HepG2 (cell line): ENCODE results near the gene HNRNPM. TPM values are rescaled to one million over a fixed set of nuclear protein-coding genes. Genes with fewer than 3 reads are reported as not detected.

Source experiments
- ATAC-seq: fragments of 200-7000 bp; cut with Tn5 transposase; 3 replicates; pipeline ENCODE4 v1.9.1; 2020; ENCODE audit warnings: mild to moderate bottlenecking, moderate library complexity
- BruUV-seq: library from RNA; stranded (reverse); fragments of 400-500 nt; replicated peaks from 2 replicates; lab custom pipeline; 2021; lab: Mats Ljungman, UMichigan
- CTCF ChIA-PET: fragments of 300-600 bp; formaldehyde crosslinking; extraction: SDS; loops from one replicate; lab custom pipeline; 2021; ENCODE audit warnings: low total read pairs, inconsistent platforms, low intra/inter-chr PET ratio; lab: Yijun Ruan, JAX
- POLR2A ChIA-PET: fragments of 350-600 bp; sonication (Branson Sonifier 250); formaldehyde crosslinking; loops from one replicate; lab custom pipeline; 2020; ENCODE audit warnings: antibody characterized with exemption, inconsistent platforms; lab: Yijun Ruan, JAX
- DNase-seq: peaks from one replicate; pipeline ENCODE4 v3.0.0-alpha.2; 2015; ENCODE audit warnings: low spot score
- FAIRE-seq: peaks from 3 replicates; lab custom pipeline; 2011; peaks lifted over from hg19 to GRCh38; lab: Jason Lieb, UNC
- H2AFZ ChIP-seq: one replicate; pipeline ENCODE4 v1.6.1; 2011; ENCODE audit warnings: low read length, inconsistent platforms
- H3K27ac ChIP-seq: fragments of 300-600 bp; 3 replicates; pipeline ENCODE4 v1.8.0; 2011; ENCODE audit warnings: mixed run types, mild to moderate bottlenecking, mixed read lengths, low read length, inconsistent platforms; ENCODE audit not compliant: insufficient read depth; ENCODE audit errors: extremely low read length
- H3K27me3 ChIP-seq, 2 experiments: fragments of 200-600 bp in 1 of 2; 2 replicates in 1 of 2; 3 replicates in 1 of 2; pipeline versions ENCODE4 v1.6.0 to v1.8.0; 2011; ENCODE audit warnings: low read length in 2 of 2, mild to moderate bottlenecking in 2 of 2, moderate library complexity in 2 of 2, inconsistent platforms in 1 of 2; ENCODE audit not compliant: insufficient read depth in 2 of 2, control insufficient read depth in 1 of 2
- H3K36me3 ChIP-seq, 2 experiments: fragments of 200-600 bp in 1 of 2; replicated peaks in 1 of 2; 2 replicates in 1 of 2; 3 replicates in 1 of 2; pipeline versions ENCODE4 v1.5.1 to v1.8.0; 2011; ENCODE audit warnings: low read length in 2 of 2, inconsistent platforms in 1 of 2; ENCODE audit not compliant: insufficient read depth in 2 of 2, control insufficient read depth in 1 of 2
- H3K4me1 ChIP-seq: 2 replicates; pipeline ENCODE4 v1.5.1; 2012; ENCODE audit warnings: low read length, inconsistent platforms; ENCODE audit not compliant: insufficient read depth
- H3K4me2 ChIP-seq: 2 replicates; pipeline ENCODE4 v1.6.0; 2011; ENCODE audit warnings: low read depth, low read length, inconsistent platforms
- H3K4me3 ChIP-seq, 3 experiments: fragments of 200-600 bp in 1 of 3; sonication (generic), shearing (Covaris generic) in 1 of 3; replicated peaks in 1 of 3; 2 replicates each; pipeline ENCODE4 v1.5.1; 2011 to 2016; ENCODE audit warnings: low read length in 3 of 3, inconsistent platforms in 2 of 3, low read depth in 2 of 3, mild to moderate bottlenecking in 2 of 3, control low read depth in 1 of 3, mixed read lengths in 1 of 3; ENCODE audit not compliant: insufficient read depth in 1 of 3
- H3K79me2 ChIP-seq: one replicate; pipeline ENCODE4 v1.6.1; 2011; ENCODE audit warnings: low read length, inconsistent platforms; ENCODE audit not compliant: insufficient read depth
- H3K9ac ChIP-seq: 2 replicates; pipeline ENCODE4 v1.6.0; 2011; ENCODE audit warnings: mild to moderate bottlenecking, low read depth, low read length, inconsistent platforms; ENCODE audit not compliant: insufficient read depth
- H3K9me3 ChIP-seq: 2 replicates; pipeline ENCODE4 v1.5.1; 2012; ENCODE audit warnings: mild to moderate bottlenecking, low read length
- H4K20me1 ChIP-seq: 2 replicates; pipeline ENCODE4 v1.6.0; 2011; ENCODE audit warnings: inconsistent platforms, mild to moderate bottlenecking, low read length, moderate library complexity; ENCODE audit not compliant: insufficient read depth
- ATRX ChIP-seq: sonication (generic); formaldehyde crosslinking; IDR thresholded peaks from 2 replicates; pipeline ENCODE4 v1.4.0; 2020; ENCODE audit warnings: missing genetic modification reagents, borderline replicate concordance
- CAMTA2 ChIP-seq: sonication (generic); formaldehyde crosslinking; IDR thresholded peaks from 2 replicates; pipeline ENCODE4 v1.4.0; 2020; ENCODE audit warnings: mild to moderate bottlenecking, missing genetic modification reagents, borderline replicate concordance
- CREB1 ChIP-seq, 2 experiments: fragments of 450-650 bp in 1 of 2; IDR thresholded peaks; 2 replicates each; pipeline ENCODE4 v1.6.1; 2016 to 2017; ENCODE audit warnings: control low read depth in 1 of 2, mild to moderate bottlenecking in 1 of 2, missing compliant biosample characterization in 1 of 2, missing genetic modification characterization in 1 of 2
- EZH2 ChIP-seq: conservative IDR thresholded peaks from 2 replicates; pipeline ENCODE4 v1.6.1; 2012; ENCODE audit warnings: mild to moderate bottlenecking, low read depth, low read length, moderate library complexity
- GTF3A ChIP-seq: sonication (generic); formaldehyde crosslinking; conservative IDR thresholded peaks from 2 replicates; pipeline ENCODE4 v1.4.0; 2020; ENCODE audit warnings: mild to moderate bottlenecking, missing genetic modification reagents
- IKZF4 ChIP-seq: sonication (generic); formaldehyde crosslinking; IDR thresholded peaks from 2 replicates; pipeline ENCODE4 v1.5.1; 2020; ENCODE audit warnings: borderline replicate concordance, mild to moderate bottlenecking, low read depth, missing genetic modification reagents; ENCODE audit errors: not compliant biosample characterization
- MAZ ChIP-seq, 2 experiments: sonication (generic) in 1 of 2; formaldehyde crosslinking in 1 of 2; IDR thresholded peaks; 2 replicates each; pipeline versions ENCODE4 v1.5.0 to v1.6.1; 2012 to 2020; ENCODE audit warnings: low read depth in 2 of 2, mild to moderate bottlenecking in 2 of 2, borderline replicate concordance in 1 of 2, improper control_type of control experiment in 1 of 2, low read length in 1 of 2, missing genetic modification reagents in 1 of 2, moderate library complexity in 1 of 2
- MYPOP ChIP-seq: sonication (generic); formaldehyde crosslinking; IDR thresholded peaks from 2 replicates; pipeline ENCODE4 v1.8.1; 2023; ENCODE audit warnings: mild to moderate bottlenecking, moderate library complexity, missing genetic modification reagents
- RBM39 ChIP-seq: fragments of 200-400 bp; formaldehyde crosslinking; IDR thresholded peaks from one replicate; pipeline ENCODE4 v1.6.1; 2018; ENCODE audit warnings: antibody characterized with exemption, mild to moderate bottlenecking, low read depth, low read length; ENCODE audit not compliant: poor library complexity, severe bottlenecking
- SMAD9 ChIP-seq: sonication (generic); formaldehyde crosslinking; IDR thresholded peaks from 2 replicates; pipeline ENCODE4 v1.5.1; 2020; ENCODE audit warnings: mild to moderate bottlenecking, missing genetic modification reagents
- ZNF180 ChIP-seq: sonication (generic); formaldehyde crosslinking; IDR thresholded peaks from 2 replicates; pipeline ENCODE4 v1.4.0; 2020; ENCODE audit warnings: low read depth, missing genetic modification reagents, borderline replicate concordance
- ZNF543 ChIP-seq: sonication (generic); formaldehyde crosslinking; IDR thresholded peaks from 2 replicates; pipeline ENCODE4 v1.4.0; 2020; ENCODE audit warnings: mild to moderate bottlenecking, missing genetic modification reagents
- ZNF644 ChIP-seq: IDR thresholded peaks from 2 replicates; pipeline ENCODE4 v1.6.1; 2016; ENCODE audit warnings: low read depth
- ZNF747 ChIP-seq: sonication (generic); formaldehyde crosslinking; IDR thresholded peaks from 2 replicates; pipeline ENCODE4 v1.8.1; 2023; ENCODE audit warnings: missing genetic modification reagents, mild to moderate bottlenecking, borderline replicate concordance
- ZNF781 ChIP-seq: sonication (generic); formaldehyde crosslinking; IDR thresholded peaks from 2 replicates; pipeline ENCODE4 v1.5.1; 2020; ENCODE audit warnings: borderline replicate concordance, mild to moderate bottlenecking, missing genetic modification reagents; ENCODE audit errors: not compliant biosample characterization
- WGBS: methylation state at CpG from one replicate; pipeline ENCODE4 v1.1.6; 2017; ENCODE audit warnings: low lambda C conversion rate; 5-methylcytosine and 5-hydroxymethylcytosine counted together
- in situ Hi-C: cut with HindIII; loops from 2 replicates; pipeline ENCODE4 v1.10.0; 2017; ENCODE audit warnings: low pct_unique_long_range_greater_than_20kb; ENCODE audit not compliant: extremely low pct_ligation_motif_present
- intact Hi-C: fragments of 100-400 bp; cut with micrococcal nuclease; formaldehyde crosslinking; loops from one replicate; pipeline ENCODE4 v1.10.0; 2022; ENCODE audit not compliant: unreplicated experiment
- polyA plus RNA-seq, 8 experiments: library from polyadenylated mRNA; depleted of rRNA in 3 of 8; stranded (reverse) in 7 of 8; unstranded in 1 of 8; fragments of >200 nt; fragmentation: Illumina TruSeq in 4 of 8; extraction: Trizol in 4 of 8; gene quantifications; 2 replicates each; pipeline versions ENCODE4 v1.2.1 to v1.2.3, GENCODE V29; 2011 to 2016; ENCODE audit warnings: low read depth in 4 of 8, missing spikeins in 1 of 8, mixed read lengths in 1 of 8; ENCODE audit not compliant: insufficient read depth in 1 of 8
- total RNA-seq, 5 experiments: library from RNA; depleted of rRNA; stranded (reverse); fragments of >200 nt; fragmentation: Illumina TruSeq; extraction: Trizol; gene quantifications; 2 replicates each; pipeline ENCODE4 v1.2.3, GENCODE V29; 2016; ENCODE audit warnings: low read depth in 1 of 5
- TF ChIP-seq, protein P1 (sequence below): sonication (generic); formaldehyde crosslinking; IDR thresholded peaks from 2 replicates; pipeline ENCODE4 v1.9.0; 2022; ENCODE audit warnings: low read depth, missing genetic modification reagents

HNRNPM gene
- total and polyA plus RNA-seq, 2 of the 13 experiments (the other 11 are each of a cell fraction or from before 2014, with no cell fraction given), result 56.7 to 102 TPM

GRCh38 chr19:8498295-8498694 is 53.5 kb downstream of the HNRNPM start (continued):
- no peak for TF ChIP-seq MYPOP
- TF ChIP-seq ZNF180 (CRISPR knock-in tag), result no peak
- TF ChIP-seq, protein P1, sequence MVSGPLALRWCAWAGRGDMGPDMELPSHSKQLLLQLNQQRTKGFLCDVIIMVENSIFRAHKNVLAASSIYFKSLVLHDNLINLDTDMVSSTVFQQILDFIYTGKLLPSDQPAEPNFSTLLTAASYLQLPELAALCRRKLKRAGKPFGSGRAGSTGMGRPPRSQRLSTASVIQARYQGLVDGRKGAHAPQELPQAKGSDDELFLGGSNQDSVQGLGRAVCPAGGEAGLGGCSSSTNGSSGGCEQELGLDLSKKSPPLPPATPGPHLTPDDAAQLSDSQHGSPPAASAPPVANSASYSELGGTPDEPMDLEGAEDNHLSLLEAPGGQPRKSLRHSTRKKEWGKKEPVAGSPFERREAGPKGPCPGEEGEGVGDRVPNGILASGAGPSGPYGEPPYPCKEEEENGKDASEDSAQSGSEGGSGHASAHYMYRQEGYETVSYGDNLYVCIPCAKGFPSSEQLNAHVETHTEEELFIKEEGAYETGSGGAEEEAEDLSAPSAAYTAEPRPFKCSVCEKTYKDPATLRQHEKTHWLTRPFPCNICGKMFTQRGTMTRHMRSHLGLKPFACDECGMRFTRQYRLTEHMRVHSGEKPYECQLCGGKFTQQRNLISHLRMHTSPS (CRISPR knock-in tag), result no peak
- TF ChIP-seq ZNF543 (CRISPR knock-in tag), result no peak

- H3K9me3 ChIP-seq, result no peaks in the 10 kb centered on the region
- peaks cover 29% of the 10 kb centered on the region for H3K4me1 ChIP-seq
- H4K20me1 ChIP-seq, result no peaks in the 10 kb centered on the region
- DNase-seq (no peak), ATAC-seq (no peak), FAIRE-seq (no peak)
- no peak overlapping the region for H3K27ac ChIP-seq
- H3K4me2 ChIP-seq, result no peak overlapping the region
- peaks cover 2 to 28% of the 10 kb centered on the region in 2 experiments; a peak in 3 of 5 replicates for H3K27me3 ChIP-seq
- WGBS, result 67% methylated on average over 14 of the region's 41 CpGs
- in situ Hi-C loops, result no loop called here
- intact Hi-C loops, result no loop called here
- CTCF ChIA-PET, result no interaction called here
- no peak overlapping the region for H3K9ac ChIP-seq
- H3K79me2 ChIP-seq, result no peaks in the 10 kb centered on the region
- no peaks in the 10 kb centered on the region for H3K36me3 ChIP-seq
- no TSS peak for BruUV-seq
- no peak overlapping the region for H2AFZ ChIP-seq
- no peak overlapping the region for H3K4me3 ChIP-seq
- POLR2A ChIA-PET, result no interaction called here
- TF ChIP-seq CREB1 (IDR thresholded peaks at IDR 0.05) (no peak), CREB1 (CRISPR knock-in tag; IDR thresholded peaks at IDR 0.05) (no peak), ZNF644 (CRISPR knock-in tag) (no peak), EZH2 (no peak), ZNF747 (CRISPR knock-in tag) (no peak), CAMTA2 (CRISPR knock-in tag) (no peak), SMAD9 (CRISPR knock-in tag) (no peak), IKZF4 (CRISPR knock-in tag) (no peak), GTF3A (no peak), MAZ (IDR thresholded peaks at IDR 0.05; ENCODE audit: borderline replicate concordance, low read depth, low read length) (no peak), MAZ (CRISPR knock-in tag; IDR thresholded peaks at IDR 0.05; ENCODE audit: low read depth) (no peak), ATRX (CRISPR knock-in tag) (no peak), ZNF781 (CRISPR knock-in tag) (no peak), RBM39 (no peak)
Measured at GRCh38 chr19:8499048-8499833, 54.5 kb downstream of the HNRNPM start.
